ENCODE data around the gene DGUOK. TPM values are rescaled to one million over a fixed set of nuclear protein-coding genes. Genes with fewer than 3 reads are reported as not detected.

DGUOK gene
- polyA plus RNA-seq, 1 donor from 2014 or later, result 168 TPM

DNA sequence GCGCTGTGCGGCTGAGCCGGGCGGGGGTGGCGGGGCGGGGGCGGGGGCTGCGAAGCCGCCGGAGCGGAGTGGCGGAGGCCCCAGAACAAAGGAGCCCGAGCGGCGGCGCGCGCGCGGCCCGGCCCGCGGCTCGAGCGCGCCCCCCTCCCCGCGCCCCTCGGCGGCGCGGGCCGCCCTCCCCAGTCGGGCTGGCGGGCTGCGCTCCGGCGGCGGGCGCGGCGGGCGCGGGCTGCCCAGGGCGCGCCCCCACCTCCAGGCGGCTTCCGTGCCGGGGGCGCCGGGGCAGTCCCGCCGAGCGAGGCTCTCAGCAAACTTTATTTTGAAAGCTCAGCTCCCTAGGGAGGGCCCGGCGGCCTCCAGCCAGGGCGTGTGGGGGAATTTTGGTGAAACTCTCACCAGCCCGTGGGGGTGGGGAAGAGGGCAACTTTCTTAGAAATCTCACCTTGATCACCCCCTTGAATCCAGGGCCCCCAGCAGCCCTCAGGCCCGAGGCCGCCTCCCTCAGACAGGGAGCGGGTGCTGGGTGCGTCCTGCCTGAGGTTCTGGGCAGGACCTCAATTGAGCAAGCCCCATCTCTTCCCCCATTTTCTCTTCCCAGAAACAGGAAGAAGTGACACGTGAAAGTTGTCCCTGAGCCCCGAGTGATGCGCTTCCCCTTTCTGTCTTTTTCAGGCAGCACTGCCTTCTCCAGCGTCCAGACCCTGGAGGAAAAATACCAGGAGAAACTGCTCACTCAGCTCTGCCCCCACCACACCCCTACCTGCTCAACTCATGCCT, 58.8 kb downstream of the DGUOK start:
- H3K4me3 ChIP-seq (ENCODE audit: low read length), result peak overlapping the region; percentile 90
- H3K9me3 ChIP-seq (ENCODE audit: low read length), result no peaks in the 10 kb centered on the region
- H3K36me3 ChIP-seq (ENCODE audit: insufficient read depth, low read length), result no peaks in the 10 kb centered on the region
- peak overlapping the region; percentile 97 for H3K4me2 ChIP-seq (ENCODE audit: low read length)
- H3K27ac ChIP-seq (ENCODE audit: low read length), result peak overlapping the region; percentile 42
- H4K20me1 ChIP-seq (ENCODE audit: insufficient read depth), result no peaks in the 10 kb centered on the region
- H3K79me2 ChIP-seq (replicated peaks; ENCODE audit: insufficient read depth, low read length), result peaks cover 51% of the 10 kb centered on the region
- H2AFZ ChIP-seq (ENCODE audit: low read depth, low read length), result no peak overlapping the region
- H3K9me2 ChIP-seq (ENCODE audit: insufficient read depth, low read length), result no peaks in the 10 kb centered on the region
- peaks cover 30% of the 10 kb centered on the region for H3K27me3 ChIP-seq (ENCODE audit: insufficient read depth, low read depth, low read length)
- H3K9ac ChIP-seq (ENCODE audit: low read length), result peak overlapping the region; percentile 87
- TF ChIP-seq TAF1 (IDR thresholded peaks at IDR 0.05; ENCODE audit: low read depth), result no peak
- TF ChIP-seq REST (IDR thresholded peaks at IDR 0.05; ENCODE audit: borderline replicate concordance), result no peak
- TF ChIP-seq CTCF (IDR thresholded peaks at IDR 0.05; ENCODE audit: poor library complexity, severe bottlenecking), result no peak
- no peak for TF ChIP-seq EZH2 (IDR thresholded peaks at IDR 0.05; ENCODE audit: borderline replicate concordance, insufficient read depth, low read length, poor library complexity, severe bottlenecking)
- TF ChIP-seq SMC3 (conservative IDR thresholded peaks at IDR 0.05; ENCODE audit: poor library complexity), result peak; percentile 18
- TF ChIP-seq MXI1 (conservative IDR thresholded peaks at IDR 0.05; ENCODE audit: poor library complexity, severe bottlenecking), result no peak
- TF ChIP-seq POLR2AphosphoS5 (IDR thresholded peaks at IDR 0.05), result no peak
- no peak for TF ChIP-seq EP300 (conservative IDR thresholded peaks at IDR 0.05; ENCODE audit: poor library complexity, severe bottlenecking)
- H3F3A ChIP-seq (ENCODE audit: insufficient read depth, low read length, poor library complexity, severe bottlenecking), result no peaks in the 10 kb centered on the region

DNA sequence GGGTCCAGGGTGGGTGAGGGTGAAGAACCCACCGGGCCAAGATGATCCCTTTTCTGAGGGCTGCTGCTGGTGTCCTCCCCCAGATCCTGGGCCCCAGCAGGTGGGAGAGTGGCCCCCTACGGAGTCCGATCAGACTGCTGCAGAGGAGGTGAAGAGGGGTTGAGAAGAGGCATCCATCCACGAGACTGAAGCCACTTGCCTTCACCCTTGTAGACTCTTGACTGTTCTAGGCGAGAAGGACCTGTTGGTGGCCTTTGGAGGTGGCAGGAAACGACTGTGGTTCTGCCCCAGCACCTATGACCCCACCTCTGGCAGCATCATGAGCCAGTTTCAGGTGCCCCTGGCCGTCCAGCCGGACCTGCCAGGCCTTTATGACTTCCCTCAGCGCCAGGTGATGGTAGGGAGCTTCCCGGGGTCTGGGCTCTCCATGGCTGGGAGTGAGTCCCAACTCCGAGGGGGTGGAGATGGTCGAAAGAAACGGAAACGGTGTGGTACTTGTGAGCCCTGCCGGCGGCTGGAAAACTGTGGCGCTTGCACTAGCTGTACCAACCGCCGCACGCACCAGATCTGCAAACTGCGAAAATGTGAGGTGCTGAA, 59.5 kb downstream of the DGUOK start:
- Histone ChIP-seq H3K79me2 (replicated peaks; ENCODE audit: insufficient read depth, low read length) (peaks cover 58% of the 10 kb centered on the region), H3K36me3 (ENCODE audit: insufficient read depth, low read length) (no peaks in the 10 kb centered on the region), H3K27me3 (ENCODE audit: insufficient read depth, low read depth, low read length) (peaks cover 23% of the 10 kb centered on the region), H3K4me2 (ENCODE audit: low read length) (peak overlapping the region; percentile 97), H3K27ac (ENCODE audit: low read length) (peak overlapping the region; percentile 42), H3K9ac (ENCODE audit: low read length) (peak overlapping the region; percentile 78), H3K9me3 (ENCODE audit: low read length) (no peaks in the 10 kb centered on the region), H3K9me2 (ENCODE audit: insufficient read depth, low read length) (no peaks in the 10 kb centered on the region), H4K20me1 (ENCODE audit: insufficient read depth) (no peaks in the 10 kb centered on the region), H3F3A (ENCODE audit: insufficient read depth, low read length, poor library complexity, severe bottlenecking) (no peaks in the 10 kb centered on the region), H3K4me3 (ENCODE audit: low read length) (peak overlapping the region; percentile 90), H2AFZ (ENCODE audit: low read depth, low read length) (no peak overlapping the region)
- TF ChIP-seq REST (IDR thresholded peaks at IDR 0.05; ENCODE audit: borderline replicate concordance) (no peak), CTCF (IDR thresholded peaks at IDR 0.05; ENCODE audit: poor library complexity, severe bottlenecking) (no peak), EZH2 (IDR thresholded peaks at IDR 0.05; ENCODE audit: borderline replicate concordance, insufficient read depth, low read length, poor library complexity, severe bottlenecking) (no peak), TAF1 (IDR thresholded peaks at IDR 0.05; ENCODE audit: low read depth) (no peak)

All from neural cell (in vitro differentiated cells).